ENCODE data around the gene ETNK2. TPM values are rescaled to one million over a fixed set of nuclear protein-coding genes. Genes with fewer than 3 reads are reported as not detected.

The ETNK2 gene
- total and polyA plus RNA-seq, 2 experiments from 2014 or later, result 7.6 to 26.2 TPM

- H3K4me1 Mint-ChIP-seq, result no peaks in the 10 kb centered on the region
Observed at GRCh38 chr1:204181116-204181515, 29.3 kb upstream of the ETNK2 start.

GRCh38 chr1:204180133-204180532 is 28.3 kb upstream of the ETNK2 start:
- no peak overlapping the region for H3K4me3 Mint-ChIP-seq
- H3K27me3 Mint-ChIP-seq (ENCODE audit: insufficient read depth, low read depth, poor library complexity), result peaks cover 11% of the 10 kb centered on the region
- peaks cover 15% of the 10 kb centered on the region for H3K9me3 Mint-ChIP-seq
- H4K20me1 ChIP-seq (replicated peaks; ENCODE audit: insufficient read depth), result no peaks in the 10 kb centered on the region
- no peak for TF ChIP-seq ZNF331 (CRISPR knock-in tag; IDR thresholded peaks at IDR 0.05; ENCODE audit: low read depth)
- TF ChIP-seq ZNF114 (CRISPR knock-in tag; IDR thresholded peaks at IDR 0.05), result no peak
- TF ChIP-seq, protein P1, sequence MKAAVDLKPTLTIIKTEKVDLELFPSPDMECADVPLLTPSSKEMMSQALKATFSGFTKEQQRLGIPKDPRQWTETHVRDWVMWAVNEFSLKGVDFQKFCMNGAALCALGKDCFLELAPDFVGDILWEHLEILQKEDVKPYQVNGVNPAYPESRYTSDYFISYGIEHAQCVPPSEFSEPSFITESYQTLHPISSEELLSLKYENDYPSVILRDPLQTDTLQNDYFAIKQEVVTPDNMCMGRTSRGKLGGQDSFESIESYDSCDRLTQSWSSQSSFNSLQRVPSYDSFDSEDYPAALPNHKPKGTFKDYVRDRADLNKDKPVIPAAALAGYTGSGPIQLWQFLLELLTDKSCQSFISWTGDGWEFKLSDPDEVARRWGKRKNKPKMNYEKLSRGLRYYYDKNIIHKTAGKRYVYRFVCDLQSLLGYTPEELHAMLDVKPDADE (IDR thresholded peaks at IDR 0.05), result no peak
- no peak for TF ChIP-seq NANOG (IDR thresholded peaks at IDR 0.05; ENCODE audit: borderline replicate concordance)
- TF ChIP-seq EZH2phosphoT487 (IDR thresholded peaks at IDR 0.05; ENCODE audit: unreplicated experiment), result no peak
- no peak for TF ChIP-seq STAT1 (IDR thresholded peaks at IDR 0.05; ENCODE audit: unreplicated experiment)
- no peak for TF ChIP-seq CREB1 (CRISPR knock-in tag; IDR thresholded peaks at IDR 0.05; ENCODE audit: low read depth)
- TF ChIP-seq, protein P2, sequence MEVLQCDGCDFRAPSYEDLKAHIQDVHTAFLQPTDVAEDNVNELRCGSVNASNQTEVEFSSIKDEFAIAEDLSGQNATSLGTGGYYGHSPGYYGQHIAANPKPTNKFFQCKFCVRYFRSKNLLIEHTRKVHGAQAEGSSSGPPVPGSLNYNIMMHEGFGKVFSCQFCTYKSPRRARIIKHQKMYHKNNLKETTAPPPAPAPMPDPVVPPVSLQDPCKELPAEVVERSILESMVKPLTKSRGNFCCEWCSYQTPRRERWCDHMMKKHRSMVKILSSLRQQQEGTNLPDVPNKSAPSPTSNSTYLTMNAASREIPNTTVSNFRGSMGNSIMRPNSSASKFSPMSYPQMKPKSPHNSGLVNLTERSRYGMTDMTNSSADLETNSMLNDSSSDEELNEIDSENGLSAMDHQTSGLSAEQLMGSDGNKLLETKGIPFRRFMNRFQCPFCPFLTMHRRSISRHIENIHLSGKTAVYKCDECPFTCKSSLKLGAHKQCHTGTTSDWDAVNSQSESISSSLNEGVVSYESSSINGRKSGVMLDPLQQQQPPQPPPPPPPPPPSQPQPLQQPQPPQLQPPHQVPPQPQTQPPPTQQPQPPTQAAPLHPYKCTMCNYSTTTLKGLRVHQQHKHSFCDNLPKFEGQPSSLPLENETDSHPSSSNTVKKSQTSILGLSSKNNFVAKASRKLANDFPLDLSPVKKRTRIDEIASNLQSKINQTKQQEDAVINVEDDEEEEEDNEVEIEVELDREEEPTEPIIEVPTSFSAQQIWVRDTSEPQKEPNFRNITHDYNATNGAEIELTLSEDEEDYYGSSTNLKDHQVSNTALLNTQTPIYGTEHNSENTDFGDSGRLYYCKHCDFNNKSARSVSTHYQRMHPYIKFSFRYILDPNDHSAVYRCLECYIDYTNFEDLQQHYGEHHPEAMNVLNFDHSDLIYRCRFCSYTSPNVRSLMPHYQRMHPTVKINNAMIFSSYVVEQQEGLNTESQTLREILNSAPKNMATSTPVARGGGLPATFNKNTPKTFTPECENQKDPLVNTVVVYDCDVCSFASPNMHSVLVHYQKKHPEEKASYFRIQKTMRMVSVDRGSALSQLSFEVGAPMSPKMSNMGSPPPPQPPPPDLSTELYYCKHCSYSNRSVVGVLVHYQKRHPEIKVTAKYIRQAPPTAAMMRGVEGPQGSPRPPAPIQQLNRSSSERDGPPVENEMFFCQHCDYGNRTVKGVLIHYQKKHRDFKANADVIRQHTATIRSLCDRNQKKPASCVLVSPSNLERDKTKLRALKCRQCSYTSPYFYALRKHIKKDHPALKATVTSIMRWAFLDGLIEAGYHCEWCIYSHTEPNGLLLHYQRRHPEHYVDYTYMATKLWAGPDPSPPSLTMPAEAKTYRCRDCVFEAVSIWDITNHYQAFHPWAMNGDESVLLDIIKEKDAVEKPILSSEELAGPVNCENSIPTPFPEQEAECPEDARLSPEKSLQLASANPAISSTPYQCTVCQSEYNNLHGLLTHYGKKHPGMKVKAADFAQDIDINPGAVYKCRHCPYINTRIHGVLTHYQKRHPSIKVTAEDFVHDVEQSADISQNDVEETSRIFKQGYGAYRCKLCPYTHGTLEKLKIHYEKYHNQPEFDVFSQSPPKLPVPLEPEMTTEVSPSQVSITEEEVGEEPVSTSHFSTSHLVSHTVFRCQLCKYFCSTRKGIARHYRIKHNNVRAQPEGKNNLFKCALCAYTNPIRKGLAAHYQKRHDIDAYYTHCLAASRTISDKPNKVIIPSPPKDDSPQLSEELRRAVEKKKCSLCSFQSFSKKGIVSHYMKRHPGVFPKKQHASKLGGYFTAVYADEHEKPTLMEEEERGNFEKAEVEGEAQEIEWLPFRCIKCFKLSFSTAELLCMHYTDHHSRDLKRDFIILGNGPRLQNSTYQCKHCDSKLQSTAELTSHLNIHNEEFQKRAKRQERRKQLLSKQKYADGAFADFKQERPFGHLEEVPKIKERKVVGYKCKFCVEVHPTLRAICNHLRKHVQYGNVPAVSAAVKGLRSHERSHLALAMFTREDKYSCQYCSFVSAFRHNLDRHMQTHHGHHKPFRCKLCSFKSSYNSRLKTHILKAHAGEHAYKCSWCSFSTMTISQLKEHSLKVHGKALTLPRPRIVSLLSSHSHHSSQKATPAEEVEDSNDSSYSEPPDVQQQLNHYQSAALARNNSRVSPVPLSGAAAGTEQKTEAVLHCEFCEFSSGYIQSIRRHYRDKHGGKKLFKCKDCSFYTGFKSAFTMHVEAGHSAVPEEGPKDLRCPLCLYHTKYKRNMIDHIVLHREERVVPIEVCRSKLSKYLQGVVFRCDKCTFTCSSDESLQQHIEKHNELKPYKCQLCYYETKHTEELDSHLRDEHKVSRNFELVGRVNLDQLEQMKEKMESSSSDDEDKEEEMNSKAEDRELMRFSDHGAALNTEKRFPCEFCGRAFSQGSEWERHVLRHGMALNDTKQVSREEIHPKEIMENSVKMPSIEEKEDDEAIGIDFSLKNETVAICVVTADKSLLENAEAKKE (CRISPR knock-in tag; IDR thresholded peaks at IDR 0.05), result no peak
- TF ChIP-seq JUNB (IDR thresholded peaks at IDR 0.05; ENCODE audit: unreplicated experiment), result no peak
- no peak for TF ChIP-seq POLR2AphosphoS5 (IDR thresholded peaks at IDR 0.05; ENCODE audit: low read depth)
- no peaks in the 10 kb centered on the region for H3F3A ChIP-seq (replicated peaks; ENCODE audit: low read depth)
- no peaks in the 10 kb centered on the region for H3K36me3 ChIP-seq (ENCODE audit: insufficient read depth)
- H2AFZ ChIP-seq, result no peak overlapping the region
- H3K4me1 ChIP-seq (ENCODE audit: insufficient read depth), result no peaks in the 10 kb centered on the region
- H3K4me1 Mint-ChIP-seq, result no peaks in the 10 kb centered on the region
- no peaks in the 10 kb centered on the region for H3K36me3 Mint-ChIP-seq (ENCODE audit: low read depth)
- no peak overlapping the region for H3K4me3 ChIP-seq
- no peaks in the 10 kb centered on the region for H3K79me2 ChIP-seq (replicated peaks; ENCODE audit: insufficient read depth)
- ATAC-seq (no peak), DNase-seq (ENCODE audit: low spot score) (no peak)
- H3K27me3 ChIP-seq (ENCODE audit: insufficient read depth), result no peaks in the 10 kb centered on the region
- no peak overlapping the region for H3K27ac Mint-ChIP-seq
- H3K9me2 ChIP-seq (ENCODE audit: insufficient read depth), result no peaks in the 10 kb centered on the region
- H3K27ac ChIP-seq (ENCODE audit: low read depth), result no peak overlapping the region
- H3K4me2 ChIP-seq, result no peak overlapping the region

More at GRCh38 chr1:204181116-204181515, 29.3 kb upstream of the ETNK2 start:
- Mint-ChIP-seq H3K36me3 (ENCODE audit: low read depth) (no peaks in the 10 kb centered on the region), H3K4me3 (no peak overlapping the region), H3K9me3 (peaks cover 15% of the 10 kb centered on the region), H3K27ac (no peak overlapping the region), H3K27me3 (ENCODE audit: insufficient read depth, low read depth, poor library complexity) (peaks cover 11% of the 10 kb centered on the region)
- no peaks in the 10 kb centered on the region for H3K36me3 ChIP-seq (ENCODE audit: insufficient read depth)
- H2AFZ ChIP-seq, result no peak overlapping the region
- no peaks in the 10 kb centered on the region for H4K20me1 ChIP-seq (replicated peaks; ENCODE audit: insufficient read depth)
- H3K4me2 ChIP-seq, result no peak overlapping the region
- H3F3A ChIP-seq (replicated peaks; ENCODE audit: low read depth), result no peaks in the 10 kb centered on the region
- ATAC-seq (no peak), DNase-seq (ENCODE audit: low spot score) (no peak)
- H3K4me3 ChIP-seq, result no peak overlapping the region
- no peak overlapping the region for H3K27ac ChIP-seq (ENCODE audit: low read depth)
- H3K4me1 ChIP-seq (ENCODE audit: insufficient read depth), result no peaks in the 10 kb centered on the region
- TF ChIP-seq JUNB (IDR thresholded peaks at IDR 0.05; ENCODE audit: unreplicated experiment) (no peak), STAT1 (IDR thresholded peaks at IDR 0.05; ENCODE audit: unreplicated experiment) (no peak), CTCF (conservative IDR thresholded peaks at IDR 0.05; ENCODE audit: low read depth in 2 of 2) (no peak), NANOG (IDR thresholded peaks at IDR 0.05; ENCODE audit: borderline replicate concordance) (no peak)
- H3K79me2 ChIP-seq (replicated peaks; ENCODE audit: insufficient read depth), result no peaks in the 10 kb centered on the region
- no peaks in the 10 kb centered on the region for H3K27me3 ChIP-seq (ENCODE audit: insufficient read depth)
- H3K9me2 ChIP-seq (ENCODE audit: insufficient read depth), result no peaks in the 10 kb centered on the region
